GM19468 (cell line): ENCODE measurements around the gene CCT6B.

Source experiments
- ATAC-seq: cut with Tn5 transposase; IDR thresholded peaks from one replicate; pipeline ENCODE4 v1.9.1; 2021; ENCODE audit warnings: mild to moderate bottlenecking, moderate library complexity, moderate number of reproducible peaks; ENCODE audit not compliant: unreplicated experiment; ENCODE audit errors: extremely low read depth

The CCT6B gene

DNA sequence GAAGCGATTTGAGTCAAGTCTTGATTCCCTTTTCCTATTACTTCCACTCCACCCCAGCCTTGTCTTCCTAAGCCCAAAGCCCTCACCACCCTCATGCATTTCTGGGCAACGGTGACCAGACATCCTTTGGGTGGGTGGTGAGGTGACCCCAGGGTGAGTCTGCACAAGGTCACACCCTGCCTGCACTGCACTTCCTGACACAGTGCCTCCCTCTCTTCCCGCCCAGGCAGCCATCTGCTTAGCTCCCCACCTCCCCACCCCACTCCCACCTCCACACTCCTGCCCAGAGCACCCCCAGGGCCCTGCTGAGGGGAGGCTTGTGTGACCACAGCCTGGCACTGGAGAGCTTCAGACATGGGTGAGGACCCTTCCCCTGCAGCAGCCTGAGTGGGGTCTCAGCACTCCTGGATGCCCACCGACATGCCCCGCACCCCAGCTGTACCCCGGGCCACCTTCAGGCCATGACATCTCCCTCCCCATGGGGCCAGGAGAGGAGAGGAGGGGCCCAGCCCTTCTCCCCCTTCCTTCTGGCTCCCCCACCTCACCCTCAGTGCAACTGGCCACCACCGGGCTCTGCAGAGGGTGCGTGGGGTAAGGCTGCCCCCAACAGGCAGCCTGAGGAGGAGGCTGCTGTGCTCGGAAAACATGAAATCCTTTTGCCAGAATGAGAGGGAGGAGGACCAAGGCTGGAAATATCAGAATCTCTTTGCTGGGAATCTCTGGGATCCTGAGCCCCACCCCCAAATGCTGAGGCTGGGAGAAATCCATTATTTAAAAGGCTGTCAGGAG, 68.6 kb downstream of the CCT6B start:
- no peak for ATAC-seq

DNA sequence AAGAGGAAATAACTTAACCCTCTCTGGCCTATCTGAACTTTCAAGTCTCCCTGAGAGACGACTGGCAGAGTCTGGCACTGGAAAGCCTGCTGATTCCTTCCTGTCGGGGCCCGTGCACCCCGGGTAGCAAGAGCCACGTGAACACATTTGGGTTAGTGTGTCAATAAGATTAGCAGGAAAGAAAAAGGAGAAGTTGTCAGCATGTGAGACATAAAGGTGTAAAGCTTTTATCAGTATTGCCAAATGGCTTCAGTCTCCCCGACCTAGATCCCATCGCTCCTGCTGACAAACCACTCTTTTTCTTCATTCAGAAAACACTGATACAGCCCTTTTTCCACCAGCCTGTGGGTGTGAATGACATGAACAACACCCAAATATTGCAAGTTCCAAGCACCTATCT, 74.4 kb downstream of the CCT6B start:
- no peak for ATAC-seq

DNA sequence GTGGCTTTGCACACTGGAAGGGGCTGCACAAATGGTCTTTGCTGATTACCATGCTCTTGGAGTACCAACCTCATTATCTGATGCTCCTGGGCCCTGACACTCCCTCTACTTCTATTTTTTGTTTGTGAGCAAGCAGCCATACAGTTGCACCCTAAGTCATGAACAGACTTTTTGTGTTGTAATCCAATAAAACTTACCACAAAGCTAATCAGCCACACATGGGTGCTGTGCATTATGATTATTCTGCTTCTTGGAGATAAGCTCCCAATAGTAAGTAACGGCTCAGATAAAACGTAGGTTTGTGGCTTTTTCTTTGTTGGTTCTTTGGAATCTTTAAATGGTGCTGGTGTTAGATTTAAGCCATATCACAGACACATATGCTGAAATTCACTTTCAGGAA, 76.2 kb downstream of the CCT6B start:
- ATAC-seq = no peak

DNA sequence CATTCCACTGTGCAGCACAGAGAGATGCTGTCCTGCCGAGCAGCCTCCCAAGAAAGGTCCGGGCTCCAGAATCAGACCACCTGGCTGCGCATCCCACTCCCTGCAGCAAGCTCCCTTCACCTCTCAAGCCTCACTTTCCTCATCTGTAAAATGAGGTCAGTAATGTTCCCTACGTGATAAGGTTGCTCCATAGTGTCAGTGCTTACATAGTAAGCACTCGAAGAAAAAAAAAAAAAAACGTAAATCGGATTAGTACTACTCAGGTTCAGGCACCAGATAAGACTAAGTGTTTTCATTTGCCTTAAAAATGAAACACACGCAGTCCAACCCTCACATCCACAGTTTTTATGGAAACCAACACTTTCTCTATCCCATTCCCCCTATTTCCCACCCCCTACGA, 76.7 kb downstream of the CCT6B start:
- no peak for ATAC-seq

DNA sequence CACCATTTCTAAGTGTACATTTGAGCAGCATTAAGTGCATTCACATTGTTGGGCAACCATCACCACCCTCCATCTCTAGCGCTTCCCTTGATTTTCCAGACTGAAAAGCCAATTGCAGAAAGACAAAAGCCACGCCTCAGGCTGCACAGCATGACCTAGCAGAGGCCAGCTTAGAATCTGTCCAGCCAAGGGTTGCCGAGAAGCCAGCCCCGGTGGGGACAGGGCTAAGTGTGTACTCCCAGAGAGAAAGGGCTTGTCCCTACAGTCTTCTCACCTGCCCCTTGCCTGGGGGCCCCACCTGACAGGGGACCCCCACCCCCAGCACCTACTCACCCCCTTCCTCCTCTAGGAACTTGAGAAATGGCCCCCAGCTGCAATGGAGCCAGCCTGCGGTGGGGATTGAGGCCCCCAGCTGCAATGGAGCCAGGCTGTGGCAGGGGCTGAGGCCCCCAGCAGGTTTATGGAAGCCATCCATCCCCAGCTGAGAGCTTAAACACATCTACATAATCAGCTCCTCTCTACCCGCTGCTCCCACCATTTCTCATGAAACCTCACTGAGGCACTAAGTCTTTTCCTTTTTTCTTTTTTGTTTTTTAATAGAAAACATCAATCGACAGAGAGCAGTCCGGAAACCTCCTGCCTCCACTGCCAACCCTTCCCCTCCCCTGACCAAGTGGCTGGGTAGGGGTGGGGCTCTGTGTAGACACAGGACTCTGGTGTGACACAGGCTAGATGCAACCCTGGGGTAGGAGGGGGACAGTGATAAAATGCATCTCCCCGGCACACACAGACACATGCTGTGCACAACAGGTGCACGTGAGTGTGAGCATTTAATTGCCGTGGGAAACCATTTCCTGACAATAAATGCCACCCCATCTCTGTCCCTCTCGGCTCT, 77.9 kb downstream of the CCT6B start:
- no peak for ATAC-seq

DNA sequence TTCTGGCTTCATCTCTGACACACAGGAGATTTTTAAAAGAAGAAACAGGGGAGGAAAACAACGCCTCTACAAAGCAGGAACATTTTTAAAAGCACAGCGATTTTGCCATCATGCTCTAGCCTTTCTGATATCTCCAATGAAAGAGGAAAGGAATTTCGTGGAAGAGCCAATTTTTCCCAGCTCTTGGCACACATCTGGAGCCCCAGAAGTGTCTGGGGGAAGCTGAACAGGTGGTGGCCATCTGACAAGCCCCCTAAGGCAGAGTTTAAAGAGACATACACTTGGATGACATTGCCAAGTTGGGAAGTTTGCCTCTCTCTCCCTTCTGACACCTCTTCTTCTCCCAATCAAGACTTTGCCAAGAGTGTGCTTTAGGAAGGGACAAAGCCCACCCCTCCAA, 82.1 kb downstream of the CCT6B start:
- ATAC-seq = no peak
